Activated CD4-positive, alpha-beta T cell treated with anti-CD3 and anti-CD28 coated beads, Interleukin-10, Interleukin-2, amounts not matched to agents 100 ng/mL and 50 ng/mL, durations not matched to agents 16 hours and 8 hours (primary cell): Measurements from ENCODE around the gene AKR1A1.
"Not testable (repeated sequence)": the region's sequence is repeated elsewhere in the genome, so short reads cannot be mapped to it uniquely, and the experiment has no call there.

Experiments used
- DNase-seq: peaks from one replicate; pipeline ENCODE4 v3.0.0-alpha.2; 2020

AKR1A1 gene

GRCh38 chr1:45523975-45524374 lies 26.7 kb upstream of the AKR1A1 start:
- DNase-seq, result not testable (repeated sequence)

GRCh38 chr1:45526135-45526644 lies 24.4 kb upstream of the AKR1A1 start:
- no peak for DNase-seq

GRCh38 chr1:45530632-45531135 lies 19.9 kb upstream of the AKR1A1 start:
- DNase-seq, result no peak

- no peak for DNase-seq
Observed at GRCh38 chr1:45531873-45532272, 18.8 kb upstream of the AKR1A1 start.

GRCh38 chr1:45535988-45536766 lies 14.4 kb upstream of the AKR1A1 start:
- peak; percentile 48 for DNase-seq

GRCh38 chr1:45536886-45537285 lies 13.7 kb upstream of the AKR1A1 start:
- no peak for DNase-seq

- no peak for DNase-seq
Observed at GRCh38 chr1:45541193-45541592, 9.4 kb upstream of the AKR1A1 start.

GRCh38 chr1:45542591-45542990 lies 8.0 kb upstream of the AKR1A1 start:
- no peak for DNase-seq

- DNase-seq, result peak; percentile 86
Observed at GRCh38 chr1:45543581-45544417, 6.8 kb upstream of the AKR1A1 start.

- no peak for DNase-seq
Observed at GRCh38 chr1:45544530-45544929, 6.1 kb upstream of the AKR1A1 start.

GRCh38 chr1:45545019-45545493 lies 5.6 kb upstream of the AKR1A1 start:
- DNase-seq, result peak; percentile 78

GRCh38 chr1:45545553-45546310 lies 4.9 kb upstream of the AKR1A1 start:
- DNase-seq, result no peak

GRCh38 chr1:45551684-45552083 lies 1.1 kb downstream of the AKR1A1 start:
- DNase-seq, result no peak

GRCh38 chr1:45552331-45552730 lies 1.7 kb downstream of the AKR1A1 start:
- DNase-seq, result no peak

- no peak for DNase-seq
Observed at GRCh38 chr1:45554198-45554597, 3.6 kb downstream of the AKR1A1 start.

- no peak for DNase-seq
Observed at GRCh38 chr1:45557422-45557944, 6.9 kb downstream of the AKR1A1 start.

- DNase-seq, result no peak
Observed at GRCh38 chr1:45563843-45564242, 13.2 kb downstream of the AKR1A1 start.

GRCh38 chr1:45566722-45567121 lies 16.1 kb downstream of the AKR1A1 start:
- DNase-seq, result no peak

- DNase-seq, result no peak
Observed at GRCh38 chr1:45567911-45568310, 17.3 kb downstream of the AKR1A1 start.

- DNase-seq, result no peak
Observed at GRCh38 chr1:45568421-45568820, 17.8 kb downstream of the AKR1A1 start.

- DNase-seq, result no peak
Observed at GRCh38 chr1:45569571-45569961, 18.9 kb downstream of the AKR1A1 start.

- DNase-seq, result peak; percentile 81
Observed at GRCh38 chr1:45569962-45570581, 19.4 kb downstream of the AKR1A1 start.
